Measurements from ENCODE around the gene PTX3.
A peak's percentile ranks its signal among the peaks of the same experiment; 100 is the strongest.

The PTX3 gene

GRCh38 chr3:157436583-157437291 lies at the start of gene PTX3:
Gene PTX3, plus strand, starts transcription at chr3:157436850. Its CDS starts 84 bp downstream, at chr3:157436934.
- TF ChIP-seq POLR2A (IDR thresholded peaks at IDR 0.05; ENCODE audit: low read depth, low read length), result 0 out of 2 replicates have a peak, but pooled peaks have one; percentile 25
- DNase-seq (ENCODE audit: insufficient read length, low spot score) (peak; percentile 60), FAIRE-seq (peak; percentile 98)

GRCh38 chr3:157387708-157388435 lies 48.8 kb upstream of the PTX3 start:
- FAIRE-seq (peak; percentile 6), DNase-seq (ENCODE audit: insufficient read length, low spot score) (no peak)
- no peak for TF ChIP-seq POLR2A (IDR thresholded peaks at IDR 0.05; ENCODE audit: low read depth, low read length)

DNA sequence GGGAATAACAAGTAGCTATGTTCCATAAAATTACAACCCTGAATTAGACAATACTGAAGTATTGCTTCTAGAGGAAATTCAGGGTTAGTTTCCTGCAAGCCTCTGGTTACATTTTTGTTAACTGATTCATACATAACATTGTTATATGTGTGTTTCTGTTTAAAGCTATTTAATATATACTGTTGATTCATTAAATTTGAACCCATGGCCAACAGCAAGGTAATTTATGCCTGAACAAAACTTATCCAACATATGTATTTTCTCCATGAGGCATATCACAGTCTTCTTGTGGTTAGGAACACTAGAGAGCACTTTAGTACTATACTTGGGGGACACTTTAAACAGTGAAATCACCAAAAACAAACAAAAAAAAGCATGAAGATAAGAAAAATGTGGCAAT lies 47.7 kb upstream of the PTX3 start:
- no peak for DNase-seq (ENCODE audit: insufficient read length, low spot score)
- peak; percentile 75 for FAIRE-seq
- no peak for TF ChIP-seq POLR2A (IDR thresholded peaks at IDR 0.05; ENCODE audit: low read depth, low read length)

GRCh38 chr3:157390713-157391515 lies 45.7 kb upstream of the PTX3 start:
- FAIRE-seq, result peak; percentile 33
- no peak for DNase-seq (ENCODE audit: insufficient read length, low spot score)
- TF ChIP-seq POLR2A (IDR thresholded peaks at IDR 0.05; ENCODE audit: low read depth, low read length), result no peak

DNA sequence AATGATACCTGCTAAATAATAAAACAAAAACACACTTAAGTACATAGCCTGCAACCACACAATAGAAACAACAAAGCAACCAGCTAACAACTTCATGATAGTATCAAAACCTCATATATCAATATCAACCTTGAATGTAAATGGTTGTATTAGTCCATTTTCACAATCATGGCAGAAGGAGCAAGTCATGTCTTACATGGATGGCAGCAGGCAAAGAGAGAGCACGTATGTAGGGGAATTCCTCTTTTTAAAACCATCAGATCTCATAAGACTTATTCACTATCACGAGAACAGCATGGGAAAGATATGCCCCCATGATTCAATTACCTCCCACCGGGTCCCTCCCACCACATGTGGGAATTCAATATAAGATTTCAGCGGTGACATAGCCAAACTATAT lies 44.5 kb upstream of the PTX3 start:
- no peak for TF ChIP-seq POLR2A (IDR thresholded peaks at IDR 0.05; ENCODE audit: low read depth, low read length)

GRCh38 chr3:157393113-157393512 lies 43.5 kb upstream of the PTX3 start:
- DNase-seq (ENCODE audit: insufficient read length, low spot score), result no peak
- no peak for TF ChIP-seq POLR2A (IDR thresholded peaks at IDR 0.05; ENCODE audit: low read depth, low read length)
- no peak for FAIRE-seq

More for the DNA sequence above, 44.5 kb upstream of the PTX3 start:
- DNase-seq (ENCODE audit: insufficient read length, low spot score) (no peak), FAIRE-seq (no peak)

GRCh38 chr3:157394411-157394810 lies 42.2 kb upstream of the PTX3 start:
- FAIRE-seq (no peak), DNase-seq (ENCODE audit: insufficient read length, low spot score) (no peak)
- TF ChIP-seq POLR2A (IDR thresholded peaks at IDR 0.05; ENCODE audit: low read depth, low read length), result no peak

GRCh38 chr3:157398598-157398997 lies 38.1 kb upstream of the PTX3 start:
- no peak for TF ChIP-seq POLR2A (IDR thresholded peaks at IDR 0.05; ENCODE audit: low read depth, low read length)
- FAIRE-seq, result no peak
- DNase-seq (ENCODE audit: insufficient read length, low spot score), result no peak

- no peak for FAIRE-seq
- TF ChIP-seq POLR2A (IDR thresholded peaks at IDR 0.05; ENCODE audit: low read depth, low read length), result no peak
- DNase-seq (ENCODE audit: insufficient read length, low spot score), result no peak
Observed at GRCh38 chr3:157404381-157404780, 32.3 kb upstream of the PTX3 start.

GRCh38 chr3:157405457-157405856 lies 31.2 kb upstream of the PTX3 start:
- FAIRE-seq (no peak), DNase-seq (ENCODE audit: insufficient read length, low spot score) (no peak)
- no peak for TF ChIP-seq POLR2A (IDR thresholded peaks at IDR 0.05; ENCODE audit: low read depth, low read length)

DNA sequence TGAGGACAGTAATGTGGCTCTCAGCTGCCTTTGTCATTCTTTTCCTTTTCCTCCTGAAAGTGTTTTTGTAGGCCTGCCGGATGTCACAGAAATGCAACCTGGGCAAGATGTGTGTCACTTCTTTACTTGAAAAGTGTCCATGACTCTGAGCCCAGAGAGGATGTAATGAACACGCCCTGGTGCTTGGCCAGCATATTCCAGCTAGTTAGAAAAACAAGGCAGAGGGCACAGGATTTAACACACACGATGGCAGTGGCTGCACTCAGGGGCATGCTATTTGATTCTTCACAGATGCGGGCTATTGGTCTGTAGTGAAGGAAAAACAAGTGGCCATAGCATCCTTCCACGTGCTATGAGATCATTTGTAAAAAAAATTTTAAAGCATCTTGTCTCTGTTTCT lies 30.3 kb upstream of the PTX3 start:
- TF ChIP-seq POLR2A (IDR thresholded peaks at IDR 0.05; ENCODE audit: low read depth, low read length), result no peak
- FAIRE-seq, result no peak
- DNase-seq (ENCODE audit: insufficient read length, low spot score), result no peak

DNA sequence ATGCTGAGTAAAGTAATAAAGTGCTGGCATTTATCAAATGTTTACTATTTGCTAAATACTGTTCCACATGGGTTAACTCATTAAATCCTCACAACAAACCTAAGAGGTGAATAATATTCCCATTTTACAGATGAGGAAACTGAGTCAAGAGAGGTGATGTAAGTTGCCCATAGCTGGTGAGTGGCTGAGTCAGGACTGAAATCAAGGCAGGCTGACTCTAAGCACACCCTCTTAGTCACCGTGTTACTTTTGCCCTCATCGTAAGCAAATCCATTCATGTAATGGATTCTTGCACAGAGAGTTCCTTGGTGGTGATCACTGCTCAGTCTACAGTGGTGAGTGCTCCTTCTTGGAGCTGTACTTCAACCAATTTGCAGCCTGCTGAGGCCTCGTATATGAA lies 28.9 kb upstream of the PTX3 start:
- FAIRE-seq, result no peak
- TF ChIP-seq POLR2A (IDR thresholded peaks at IDR 0.05; ENCODE audit: low read depth, low read length), result no peak
- no peak for DNase-seq (ENCODE audit: insufficient read length, low spot score)

- DNase-seq (ENCODE audit: insufficient read length, low spot score) (no peak), FAIRE-seq (no peak)
- no peak for TF ChIP-seq POLR2A (IDR thresholded peaks at IDR 0.05; ENCODE audit: low read depth, low read length)
Observed at GRCh38 chr3:157408499-157409149, 28.0 kb upstream of the PTX3 start.

- no peak for TF ChIP-seq POLR2A (IDR thresholded peaks at IDR 0.05; ENCODE audit: low read depth, low read length)
- FAIRE-seq (no peak), DNase-seq (ENCODE audit: insufficient read length, low spot score) (no peak)
Observed at GRCh38 chr3:157409516-157409915, 27.1 kb upstream of the PTX3 start.

Measured in H54 (cell line).